HG03135 (cell line): ENCODE results near the gene XAB2.

Experiments
- ATAC-seq: cut with Tn5 transposase; IDR thresholded peaks from one replicate; pipeline ENCODE4 v1.9.1; 2021; ENCODE audit warnings: mild to moderate bottlenecking, moderate library complexity; ENCODE audit not compliant: unreplicated experiment

XAB2 gene

GRCh38 chr19:7629347-7630054 lies at the start of gene XAB2, which contains the start of gene PET100:
Gene XAB2, minus strand, starts transcription at chr19:7629545. Its CDS starts 18 bp downstream, at chr19:7629527.
Gene PET100, plus strand, starts transcription at chr19:7629793. Its CDS starts 41 bp downstream, at chr19:7629834.
- peak; percentile 89 for ATAC-seq

GRCh38 chr19:7677669-7678311 lies 48.4 kb upstream of the XAB2 start:
- no peak for ATAC-seq

- no peak for ATAC-seq
Observed at GRCh38 chr19:7676854-7677253, 47.5 kb upstream of the XAB2 start, which contains the start of gene MCEMP1. Gene MCEMP1, plus strand, starts transcription at chr19:7677090. Its CDS starts 31 bp downstream, at chr19:7677121.

- no peak for ATAC-seq
Observed at GRCh38 chr19:7676376-7676775, 47.0 kb upstream of the XAB2 start.

GRCh38 chr19:7674010-7675005 lies 45.0 kb upstream of the XAB2 start:
- ATAC-seq, result no peak

- no peak for ATAC-seq
Observed at GRCh38 chr19:7672522-7672921, 43.2 kb upstream of the XAB2 start.

- ATAC-seq, result no peak
Observed at GRCh38 chr19:7670790-7671189, 41.4 kb upstream of the XAB2 start.

- ATAC-seq, result no peak
Observed at GRCh38 chr19:7670150-7670783, 40.9 kb upstream of the XAB2 start.

GRCh38 chr19:7669641-7670040 lies 40.3 kb upstream of the XAB2 start:
- no peak for ATAC-seq

GRCh38 chr19:7668842-7669241 lies 39.5 kb upstream of the XAB2 start, which contains the start of gene RETN:
Gene RETN, plus strand, starts transcription at chr19:7669049. Its CDS starts 278 bp downstream, at chr19:7669327.
- no peak for ATAC-seq

GRCh38 chr19:7665076-7665475 lies 35.7 kb upstream of the XAB2 start:
- ATAC-seq, result no peak

- ATAC-seq, result no peak
Observed at GRCh38 chr19:7663706-7664105, 34.4 kb upstream of the XAB2 start.

GRCh38 chr19:7662657-7663056 lies 33.3 kb upstream of the XAB2 start:
- no peak for ATAC-seq

GRCh38 chr19:7661744-7662538 lies 32.6 kb upstream of the XAB2 start:
- ATAC-seq, result no peak

- peak; percentile 80 for ATAC-seq
Observed at GRCh38 chr19:7658219-7658686, 28.9 kb upstream of the XAB2 start.

- no peak for ATAC-seq
Observed at GRCh38 chr19:7657131-7657751, 27.9 kb upstream of the XAB2 start.

- no peak for ATAC-seq
Observed at GRCh38 chr19:7655581-7655980, 26.2 kb upstream of the XAB2 start.

GRCh38 chr19:7654401-7654800 lies 25.1 kb upstream of the XAB2 start:
- no peak for ATAC-seq

GRCh38 chr19:7652061-7652641 lies 22.8 kb upstream of the XAB2 start:
- no peak for ATAC-seq
